Body of pancreas (tissue), 4 donors: ENCODE measurements around the gene LEF1. TPM values are rescaled to one million over a fixed set of nuclear protein-coding genes. Genes with fewer than 3 reads are reported as not detected.

Source experiments
- ATAC-seq: fragments of 150-250 bp; one replicate; pipeline ENCODE4 v1.9.1; 2016
- DNase-seq, 4 donors: peaks; one replicate each; pipeline ENCODE4 v3.0.0-alpha.2; 2019
- H3K27ac ChIP-seq, 4 donors: fragments of 200-600 bp; sonication (generic); 1 replicate in 3 of 4; 2 replicates in 1 of 4; pipeline versions ENCODE4 v1.5.1 to v1.6.1; 2016 to 2019; ENCODE audit warnings: mild to moderate bottlenecking in 1 of 4, mixed read lengths in 1 of 4, moderate library complexity in 1 of 4
- H3K27me3 ChIP-seq, 2 donors: fragments of 200-600 bp; sonication (generic); one replicate each; pipeline ENCODE4 v1.6.0; 2016; ENCODE audit warnings: mild to moderate bottlenecking in 1 of 2
- H3K36me3 ChIP-seq, 2 donors: fragments of 200-600 bp; sonication (generic); replicated peaks in 1 of 2; 2 replicates each; pipeline ENCODE4 v1.5.1; 2016; ENCODE audit warnings: low read depth in 2 of 2; ENCODE audit not compliant: insufficient read depth in 1 of 2
- H3K4me1 ChIP-seq: fragments of 200-600 bp; sonication (generic); one replicate; pipeline ENCODE4 v1.6.0; 2016
- H3K4me3 ChIP-seq, 2 donors: fragments of 200-600 bp; sonication (generic); 1 replicate in 1 of 2; 2 replicates in 1 of 2; pipeline ENCODE4 v1.5.1; 2016 to 2019
- H3K9me3 ChIP-seq, 3 donors: fragments of 200-600 bp; sonication (generic); 1 replicate in 2 of 3; 2 replicates in 1 of 3; pipeline ENCODE4 v1.5.1; 2016
- POLR2A ChIP-seq, 3 donors: fragments of 450-650 bp; IDR thresholded peaks; one replicate each; pipeline ENCODE4 v1.6.1; 2016; ENCODE audit warnings: antibody characterized with exemption in 3 of 3, mild to moderate bottlenecking in 2 of 3
- WGBS, 2 donors: methylation state at CpG; one replicate each; pipeline ENCODE4 v1.1.5; 2017; 5-methylcytosine and 5-hydroxymethylcytosine counted together
- intact Hi-C: fragments of 100-400 bp; cut with DNase I; formaldehyde crosslinking; loops from one replicate; pipeline ENCODE4 v1.15.1; 2023
- total RNA-seq, 2 donors: library from RNA; depleted of rRNA; stranded (reverse); fragments of >200 nt; gene quantifications; one replicate each; pipeline ENCODE4 v1.1.0, GENCODE V29; 2016
- TF ChIP-seq, protein P1 (sequence below), 7 experiments: fragments of 450-650 bp in 4 of 7; fragments of 200-600 bp in 3 of 7; sonication (generic) in 3 of 7; IDR thresholded peaks; one replicate each; pipeline ENCODE4 v1.5.1; 2016 to 2019; ENCODE audit warnings: antibody characterized with exemption in 7 of 7

Gene LEF1
- total RNA-seq, 2 donors from 2014 or later = 1.6 to 5.6 TPM

DNA sequence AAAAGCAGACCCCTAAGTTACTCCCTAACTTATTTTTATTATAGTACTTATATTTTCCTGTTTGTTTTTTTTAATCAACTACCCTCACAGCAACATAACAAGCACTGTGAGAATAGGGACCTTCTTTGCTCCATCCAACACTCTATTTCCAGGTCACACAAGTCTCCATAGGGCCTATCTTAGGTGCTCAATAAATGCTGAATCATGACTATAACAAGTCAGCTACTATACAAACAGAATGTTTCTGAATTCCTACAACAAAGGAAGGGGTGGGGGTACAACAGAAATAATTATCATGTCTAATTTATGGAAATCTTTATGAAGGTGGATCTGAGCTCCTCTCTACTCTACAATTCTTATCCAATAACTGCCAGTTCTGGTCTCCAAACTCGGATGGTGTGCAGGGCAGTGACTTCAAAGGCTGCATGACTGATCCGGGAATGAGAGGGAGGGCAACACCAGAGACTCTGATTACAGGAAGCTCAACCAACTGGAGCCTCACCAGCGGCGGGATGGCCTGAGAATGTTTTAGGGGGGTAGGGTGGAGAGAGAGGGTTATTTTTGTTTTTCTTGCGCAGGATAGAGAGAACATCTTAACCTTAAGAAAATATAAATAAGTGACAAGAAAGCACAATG is 107.9 kb downstream of the LEF1 start:
- no peaks in the 10 kb centered on the region for H3K27me3 ChIP-seq
- no peaks in the 10 kb centered on the region for H3K36me3 ChIP-seq
- no peak for TF ChIP-seq POLR2A (IDR thresholded peaks at IDR 0.05)
- H3K4me3 ChIP-seq = no peak overlapping the region
- ATAC-seq = no peak
- WGBS, 2 donors = 38 to 46% methylated on average over 5 of the region's 5 CpGs
- H3K27ac ChIP-seq = no peak overlapping the region
- no peaks in the 10 kb centered on the region for H3K9me3 ChIP-seq
- H3K4me1 ChIP-seq = no peaks in the 10 kb centered on the region
- intact Hi-C loops = no loop called here
- no peak for DNase-seq

DNA sequence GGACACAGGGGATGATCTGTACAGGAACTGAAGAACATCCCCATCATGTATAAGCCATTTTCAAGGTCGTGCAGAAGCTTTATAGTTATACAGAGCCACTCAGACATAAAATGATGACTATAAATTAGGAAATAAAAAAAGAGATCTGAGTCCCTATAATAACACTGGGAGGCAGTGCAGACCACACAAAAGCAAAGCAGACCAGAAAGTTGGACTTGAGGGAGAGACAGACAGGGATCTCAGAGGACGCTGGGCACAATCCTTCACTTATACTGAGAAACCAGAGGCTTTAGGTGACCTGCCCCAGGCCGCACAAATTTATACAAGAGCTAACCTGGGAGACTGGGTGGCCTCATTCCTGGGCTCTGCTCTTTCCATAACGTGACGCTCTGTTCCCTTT is 108.6 kb downstream of the LEF1 start:
- intact Hi-C loops = no loop called here
- Histone ChIP-seq H3K4me1 (no peaks in the 10 kb centered on the region), H3K9me3 (no peaks in the 10 kb centered on the region), H3K27me3 (no peaks in the 10 kb centered on the region), H3K27ac (no peak overlapping the region), H3K36me3 (no peaks in the 10 kb centered on the region), H3K4me3 (no peak overlapping the region)
- TF ChIP-seq POLR2A (IDR thresholded peaks at IDR 0.05) = no peak
- TF ChIP-seq, protein P1, sequence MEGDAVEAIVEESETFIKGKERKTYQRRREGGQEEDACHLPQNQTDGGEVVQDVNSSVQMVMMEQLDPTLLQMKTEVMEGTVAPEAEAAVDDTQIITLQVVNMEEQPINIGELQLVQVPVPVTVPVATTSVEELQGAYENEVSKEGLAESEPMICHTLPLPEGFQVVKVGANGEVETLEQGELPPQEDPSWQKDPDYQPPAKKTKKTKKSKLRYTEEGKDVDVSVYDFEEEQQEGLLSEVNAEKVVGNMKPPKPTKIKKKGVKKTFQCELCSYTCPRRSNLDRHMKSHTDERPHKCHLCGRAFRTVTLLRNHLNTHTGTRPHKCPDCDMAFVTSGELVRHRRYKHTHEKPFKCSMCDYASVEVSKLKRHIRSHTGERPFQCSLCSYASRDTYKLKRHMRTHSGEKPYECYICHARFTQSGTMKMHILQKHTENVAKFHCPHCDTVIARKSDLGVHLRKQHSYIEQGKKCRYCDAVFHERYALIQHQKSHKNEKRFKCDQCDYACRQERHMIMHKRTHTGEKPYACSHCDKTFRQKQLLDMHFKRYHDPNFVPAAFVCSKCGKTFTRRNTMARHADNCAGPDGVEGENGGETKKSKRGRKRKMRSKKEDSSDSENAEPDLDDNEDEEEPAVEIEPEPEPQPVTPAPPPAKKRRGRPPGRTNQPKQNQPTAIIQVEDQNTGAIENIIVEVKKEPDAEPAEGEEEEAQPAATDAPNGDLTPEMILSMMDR (IDR thresholded peaks at IDR 0.05) = peak in 5 of 7 experiments; percentile 40 to 56 (median 52)
- WGBS, 2 donors = 22 to 32% methylated on average over 5 of the region's 5 CpGs
- DNase-seq (peak in 3 of 4 donors; percentile 12 to 35 (median 20)), ATAC-seq (peak; percentile 63)

DNA sequence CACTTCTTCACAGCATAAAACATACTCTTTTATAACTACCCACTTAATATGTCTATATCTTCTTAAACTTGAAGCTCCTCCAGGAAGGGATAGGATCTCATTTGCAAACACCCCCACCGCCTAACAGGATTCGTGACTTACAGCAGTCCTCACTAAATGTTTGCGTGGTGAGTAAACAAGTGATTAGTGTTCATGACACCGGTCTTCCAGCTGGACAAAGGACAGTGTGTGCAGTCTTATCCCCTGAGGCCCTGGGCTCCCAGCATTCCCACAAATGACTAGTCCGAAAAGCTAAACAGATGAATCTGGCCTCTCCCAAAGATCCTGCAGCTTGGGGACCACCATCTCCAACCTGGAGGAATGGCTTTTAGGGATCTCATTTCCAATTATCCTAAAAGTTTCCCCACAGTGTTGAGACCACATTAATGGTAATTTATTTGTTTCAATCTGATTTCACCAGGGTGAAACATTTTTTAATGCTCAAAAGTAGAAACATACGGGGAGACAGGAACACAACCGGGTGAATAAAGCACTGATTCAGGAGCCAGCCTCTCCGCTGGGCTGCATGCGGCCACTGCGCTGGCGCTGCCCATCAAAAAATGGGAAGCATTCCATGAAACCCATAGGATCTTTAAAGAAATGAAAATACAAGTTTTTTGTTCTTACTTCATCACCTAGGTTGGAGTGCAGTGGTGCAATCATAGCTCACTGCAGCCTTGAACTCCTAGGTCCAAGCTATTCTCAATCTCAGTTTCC is 109.9 kb downstream of the LEF1 start:
- H3K27me3 ChIP-seq = no peaks in the 10 kb centered on the region
- no peaks in the 10 kb centered on the region for H3K36me3 ChIP-seq
- ATAC-seq (no peak), DNase-seq (no peak)
- H3K27ac ChIP-seq = no peak overlapping the region
- H3K4me3 ChIP-seq = no peak overlapping the region
- no peaks in the 10 kb centered on the region for H3K4me1 ChIP-seq
- intact Hi-C loops = no loop called here
- TF ChIP-seq POLR2A (IDR thresholded peaks at IDR 0.05) = no peak
- TF ChIP-seq, protein P1 (IDR thresholded peaks at IDR 0.05) = no peak
- 64% methylated on average over 11 of the region's 11 CpGs for WGBS, 2 donors
- H3K9me3 ChIP-seq = no peaks in the 10 kb centered on the region

DNA sequence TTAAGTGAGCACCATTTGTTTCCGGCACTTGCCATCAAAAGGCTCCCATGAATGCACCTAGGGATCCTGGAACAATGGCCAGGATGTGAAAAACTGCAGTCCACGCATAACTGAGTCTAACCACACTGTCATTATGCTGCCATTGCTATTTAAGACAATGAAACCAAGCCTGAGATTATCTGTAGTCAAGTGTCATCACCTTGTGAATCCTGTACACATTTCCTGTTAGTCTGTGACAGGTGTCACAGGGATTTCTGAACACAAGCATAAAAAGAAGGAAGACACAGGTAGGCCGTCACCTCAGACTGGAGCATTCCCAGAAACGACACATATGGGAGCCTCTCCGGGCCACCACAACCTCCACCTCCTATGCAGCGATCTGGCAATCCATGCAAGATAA is 112.3 kb downstream of the LEF1 start:
- H3K27me3 ChIP-seq = no peaks in the 10 kb centered on the region
- TF ChIP-seq POLR2A (IDR thresholded peaks at IDR 0.05) = no peak
- TF ChIP-seq, protein P1 (IDR thresholded peaks at IDR 0.05) = no peak
- no peak overlapping the region for H3K27ac ChIP-seq
- no peak for DNase-seq
- no peak for ATAC-seq
- 72 to 77% methylated on average over 6 of the region's 6 CpGs for WGBS, 2 donors
- no peaks in the 10 kb centered on the region for H3K36me3 ChIP-seq
- H3K4me1 ChIP-seq = no peaks in the 10 kb centered on the region
- H3K9me3 ChIP-seq = no peaks in the 10 kb centered on the region
- intact Hi-C loops = no loop called here
- H3K4me3 ChIP-seq = no peak overlapping the region

DNA sequence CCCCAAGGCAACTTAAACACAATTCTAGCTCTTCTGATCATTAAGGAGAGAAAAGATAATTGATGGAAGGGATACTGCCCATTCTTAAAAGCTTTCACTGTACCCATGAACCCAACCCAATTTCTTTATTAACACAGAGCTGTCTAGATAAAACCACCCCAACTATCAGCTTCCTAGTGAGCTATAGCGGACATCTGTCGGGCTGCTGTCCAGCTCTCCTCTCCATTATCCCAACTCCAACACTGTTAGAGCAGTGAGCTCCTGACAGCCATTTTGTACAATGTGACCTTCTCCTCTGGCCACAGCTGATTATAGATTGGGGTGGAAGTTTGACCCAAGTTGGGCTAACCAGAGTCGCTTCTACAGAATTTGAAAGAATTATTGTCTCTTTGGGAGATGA is 112.9 kb downstream of the LEF1 start:
- WGBS, 2 donors = 78 to 91% methylated on average over 3 of the region's 3 CpGs
- DNase-seq (no peak), ATAC-seq (no peak)
- Histone ChIP-seq H3K4me1 (no peaks in the 10 kb centered on the region), H3K36me3 (no peaks in the 10 kb centered on the region), H3K27me3 (no peaks in the 10 kb centered on the region), H3K9me3 (no peaks in the 10 kb centered on the region), H3K4me3 (no peak overlapping the region), H3K27ac (no peak overlapping the region)
- intact Hi-C loops = no loop called here
- no peak for TF ChIP-seq POLR2A (IDR thresholded peaks at IDR 0.05)
- TF ChIP-seq, protein P1 (IDR thresholded peaks at IDR 0.05) = no peak
